HG03558 (cell line): ENCODE data around the gene IL17B.

ENCODE experiments used
- ATAC-seq: cut with Tn5 transposase; IDR thresholded peaks from one replicate; pipeline ENCODE4 v1.9.1; 2021; ENCODE audit warnings: moderate number of reproducible peaks; ENCODE audit not compliant: unreplicated experiment; ENCODE audit errors: extremely low read depth

IL17B gene, protein sequence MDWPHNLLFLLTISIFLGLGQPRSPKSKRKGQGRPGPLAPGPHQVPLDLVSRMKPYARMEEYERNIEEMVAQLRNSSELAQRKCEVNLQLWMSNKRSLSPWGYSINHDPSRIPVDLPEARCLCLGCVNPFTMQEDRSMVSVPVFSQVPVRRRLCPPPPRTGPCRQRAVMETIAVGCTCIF

DNA sequence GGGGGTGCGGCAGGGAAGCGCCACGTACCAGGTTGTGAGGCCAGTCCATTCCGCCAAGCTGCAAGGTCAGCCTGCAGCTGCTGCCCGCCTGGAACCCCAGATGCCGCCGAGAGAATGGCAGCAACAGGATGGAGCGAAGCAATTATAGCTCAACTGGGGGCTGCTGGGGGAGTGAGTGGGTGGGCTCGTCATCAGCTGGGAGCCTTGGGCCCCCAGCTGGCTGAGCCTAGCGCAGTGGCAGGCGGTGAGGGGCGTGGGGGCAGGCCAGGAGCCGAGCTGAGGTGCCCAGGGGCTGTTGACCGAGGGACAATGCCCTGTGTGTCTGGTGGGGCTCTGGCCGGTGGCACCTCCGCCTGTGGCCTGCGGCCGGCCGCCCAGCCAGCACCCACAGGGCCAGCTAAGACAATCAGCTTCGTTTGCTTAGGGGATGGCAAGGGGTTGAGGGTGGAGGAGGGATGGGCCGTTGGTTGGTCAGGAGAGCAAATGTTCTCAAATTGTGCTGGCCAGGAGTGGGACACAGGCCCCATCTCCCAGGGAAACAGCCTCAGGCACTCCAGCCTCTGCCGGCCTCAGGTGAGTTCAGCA is at the start of gene IL17B:
Gene IL17B (minus strand): TSS at position 116 of the 585 bp plus-strand sequence. CDS start 67 bp downstream, at position 49.
- ATAC-seq: no peak

DNA sequence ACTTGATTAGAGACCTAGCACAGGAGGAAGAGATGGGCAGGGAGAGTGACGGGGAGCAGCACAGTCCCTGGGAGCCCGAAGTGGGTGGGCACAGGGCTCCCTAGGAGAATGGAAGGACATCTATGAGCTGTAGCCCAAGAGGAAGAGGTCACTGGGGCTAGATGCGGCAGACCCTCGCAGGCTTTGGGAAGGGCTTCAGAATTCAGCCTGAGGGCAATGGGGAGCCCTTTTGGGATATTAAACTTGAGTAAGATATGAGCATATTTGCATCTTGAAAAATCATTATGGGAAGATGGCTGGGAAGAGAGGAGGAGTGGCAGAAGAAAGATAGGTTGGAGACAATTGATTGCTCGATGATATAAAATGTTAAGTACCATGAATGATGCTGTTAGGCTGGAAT is 48.9 kb upstream of the IL17B start:
- ATAC-seq: no peak

DNA sequence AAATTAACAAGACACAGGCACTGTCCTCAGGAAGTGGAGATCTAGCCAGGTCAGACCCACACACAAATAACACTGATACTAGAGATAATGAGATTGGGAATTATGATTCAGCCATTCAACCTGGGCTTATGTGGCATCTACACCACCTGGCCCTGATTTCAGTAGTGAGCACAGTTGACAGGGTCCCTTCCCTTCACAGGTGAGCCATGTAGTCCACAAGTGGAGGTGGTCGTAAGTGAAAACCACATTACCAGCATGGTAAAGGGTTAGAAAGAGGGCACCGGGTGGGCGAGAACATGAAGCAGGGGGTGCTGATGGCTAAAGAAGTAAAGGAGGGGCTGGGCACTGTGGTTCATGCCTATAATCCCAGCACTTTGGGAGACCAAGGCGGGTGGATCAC is 48.3 kb upstream of the IL17B start:
- no peak for ATAC-seq

DNA sequence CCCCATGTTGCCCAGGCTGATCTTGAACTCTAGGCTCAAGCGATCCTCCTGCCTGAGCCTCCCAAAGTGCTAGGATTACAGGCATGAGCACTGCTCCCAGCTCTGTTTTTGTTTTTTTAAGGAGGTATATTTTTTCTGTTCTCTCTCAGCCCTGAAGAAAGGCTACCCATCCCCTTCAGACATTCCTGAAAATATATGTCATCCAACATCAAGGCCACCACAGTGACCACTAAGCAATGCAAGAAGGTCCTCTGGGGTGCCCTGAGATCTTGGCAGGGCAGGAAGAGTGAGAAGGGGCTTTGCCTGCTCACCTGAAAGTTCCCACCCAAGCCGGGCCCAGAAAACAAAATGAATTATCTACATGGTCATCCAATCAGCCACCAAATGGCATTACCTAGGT is 47.8 kb upstream of the IL17B start:
- ATAC-seq: no peak

DNA sequence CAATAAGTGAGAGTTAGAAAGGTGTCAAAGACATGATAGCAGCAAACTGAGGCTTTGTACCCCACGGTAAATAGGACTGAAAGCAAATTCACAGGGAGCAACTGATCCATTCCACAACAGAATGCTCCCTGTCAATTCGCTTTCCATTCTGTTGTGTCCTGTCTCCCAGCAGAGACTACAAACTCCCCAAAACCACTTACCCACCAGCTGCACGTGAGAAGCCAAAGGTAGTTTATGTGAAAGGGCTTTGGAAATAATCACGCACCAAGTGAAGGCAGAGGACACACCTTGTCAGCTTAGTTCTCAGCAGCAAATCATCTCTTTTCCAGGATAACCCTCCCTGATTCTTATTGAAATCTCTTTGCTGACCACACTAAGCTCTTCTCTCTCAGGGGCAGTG is 46.6 kb upstream of the IL17B start:
- ATAC-seq: no peak

DNA sequence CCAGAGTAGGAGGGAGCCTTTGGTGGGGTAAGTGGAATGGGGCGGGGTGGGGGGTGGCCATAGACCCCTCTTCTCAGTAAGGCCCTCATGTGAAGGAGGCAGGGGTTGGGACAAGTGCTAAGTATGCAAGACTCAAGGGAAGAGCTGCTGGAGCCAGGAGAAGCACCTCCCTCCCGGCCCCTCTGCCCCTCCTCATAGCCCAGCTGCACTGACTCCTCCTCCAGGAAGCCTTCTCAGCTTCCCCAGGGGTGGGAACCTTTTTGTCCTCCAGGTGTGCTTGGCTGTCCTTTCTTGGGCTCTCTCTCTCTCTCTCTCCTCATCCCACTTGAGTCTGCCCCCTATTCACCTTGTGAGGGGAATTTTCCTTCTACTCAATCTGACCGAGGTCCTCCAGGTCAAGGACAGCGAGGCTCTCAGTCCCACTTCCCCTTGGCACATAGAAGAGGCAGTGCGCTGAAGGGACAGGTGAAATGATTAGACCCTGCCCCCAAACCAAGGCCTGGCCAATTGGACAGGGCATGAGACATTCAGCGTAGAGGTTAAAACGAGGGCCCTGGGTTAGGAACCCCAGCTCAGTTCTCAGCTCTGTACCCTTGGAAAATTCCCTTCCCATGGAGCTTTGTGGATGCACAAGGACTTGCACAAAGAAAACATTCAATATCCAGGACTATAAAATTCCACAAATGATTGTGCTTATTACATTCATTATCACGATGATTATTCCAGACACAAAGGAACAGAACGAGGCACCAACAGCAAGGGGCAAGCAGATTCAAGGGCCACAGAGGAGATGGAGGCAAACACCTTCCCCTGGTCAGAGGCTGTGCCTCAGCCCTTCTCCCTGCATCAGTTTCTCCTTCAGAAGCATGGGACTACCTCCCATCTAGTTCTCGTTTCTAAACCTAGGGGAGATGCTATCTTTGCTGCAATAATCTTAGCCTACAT is 45.6 kb upstream of the IL17B start:
- ATAC-seq: no peak

DNA sequence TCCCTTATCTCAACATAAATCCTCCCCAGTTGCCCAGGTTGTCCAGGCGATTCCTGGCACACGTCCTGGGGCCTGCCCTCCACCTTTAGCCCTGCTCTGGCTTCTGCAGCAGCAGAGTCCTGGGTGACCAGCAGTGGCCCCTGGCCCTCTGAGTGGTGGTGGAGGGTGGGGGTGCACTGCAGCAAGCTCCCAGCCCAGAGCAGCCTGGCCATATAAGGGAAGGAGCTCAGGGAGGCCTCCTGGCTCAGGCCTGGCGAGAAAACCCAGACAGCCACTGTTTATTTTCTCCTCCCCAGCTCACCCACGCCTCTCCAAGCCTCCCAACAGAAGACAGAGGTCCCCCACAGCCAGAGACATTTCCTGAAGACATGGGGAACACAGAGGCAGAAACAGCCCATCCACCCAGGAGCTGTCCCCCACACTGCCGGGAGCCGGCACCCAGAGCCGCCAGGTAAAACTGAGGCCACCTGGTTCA is 44.7 kb upstream of the IL17B start:
- ATAC-seq: no peak

DNA sequence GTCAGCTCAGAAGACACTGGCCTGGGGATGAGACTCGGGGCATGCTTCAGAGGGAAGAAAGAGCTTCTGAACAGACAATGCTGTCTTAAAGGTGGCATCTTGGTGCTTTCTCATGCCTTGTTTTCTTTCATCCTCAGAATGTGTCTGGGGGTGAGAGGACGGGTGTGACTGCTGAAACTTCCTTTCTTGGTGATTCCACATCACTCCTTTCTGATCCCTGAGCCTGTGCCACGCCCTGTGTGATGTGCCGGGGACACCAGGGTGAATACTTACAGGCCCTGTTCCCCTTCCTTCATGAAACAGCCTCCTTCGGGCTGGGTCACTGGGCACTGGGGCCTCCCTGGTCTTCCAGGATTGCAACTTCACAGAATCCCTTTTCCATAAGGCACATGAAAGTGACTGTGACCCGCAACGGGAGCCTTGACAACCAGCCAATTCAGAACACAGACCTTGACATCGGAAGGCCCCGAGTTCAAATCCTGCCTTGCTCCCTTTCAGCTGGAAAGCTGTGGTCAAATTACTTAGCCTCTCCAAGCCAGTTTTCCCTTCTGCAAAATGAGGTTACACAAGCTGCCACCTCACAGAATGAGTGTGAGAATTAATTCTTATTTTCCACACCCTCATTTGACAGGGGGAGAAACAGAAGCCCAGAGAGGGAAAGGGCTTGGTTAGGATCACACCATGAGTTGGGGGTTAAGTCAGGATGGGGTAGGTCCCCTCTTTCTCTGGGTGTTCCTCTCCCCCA is 44.1 kb upstream of the IL17B start:
- no peak for ATAC-seq

DNA sequence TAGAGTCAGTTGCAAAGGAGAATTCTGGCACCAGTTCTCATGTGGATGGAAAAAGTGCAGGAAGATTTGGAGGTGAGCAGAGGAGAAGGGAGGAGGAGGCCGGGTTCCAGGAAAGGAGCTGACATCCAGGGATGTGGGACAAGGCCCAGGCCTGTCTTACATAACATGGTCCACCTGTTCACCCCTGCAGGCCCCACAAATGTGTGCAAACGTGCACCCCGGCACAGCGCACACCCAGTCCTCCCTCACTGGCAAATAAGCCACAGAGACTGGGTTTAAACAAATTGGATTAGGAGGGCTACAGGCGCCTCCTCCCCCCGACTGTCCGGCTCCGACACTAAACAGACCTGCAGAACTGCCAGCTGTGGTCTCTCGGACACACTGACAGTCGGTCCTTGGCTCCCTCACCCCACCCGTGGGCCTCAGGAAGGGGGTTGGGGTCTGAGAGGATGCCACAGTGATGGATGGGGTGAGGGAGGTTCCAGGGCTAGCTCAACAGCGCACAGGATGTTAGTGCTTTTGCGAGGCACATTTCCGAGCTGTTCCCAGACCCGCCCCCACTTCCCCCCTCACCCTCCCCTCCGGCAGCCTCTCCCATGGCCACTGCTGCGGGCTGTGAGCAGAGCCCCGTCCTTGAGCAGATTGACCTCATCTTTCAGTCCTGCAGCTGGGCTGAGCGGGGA is 43.4 kb upstream of the IL17B start:
- no peak for ATAC-seq

DNA sequence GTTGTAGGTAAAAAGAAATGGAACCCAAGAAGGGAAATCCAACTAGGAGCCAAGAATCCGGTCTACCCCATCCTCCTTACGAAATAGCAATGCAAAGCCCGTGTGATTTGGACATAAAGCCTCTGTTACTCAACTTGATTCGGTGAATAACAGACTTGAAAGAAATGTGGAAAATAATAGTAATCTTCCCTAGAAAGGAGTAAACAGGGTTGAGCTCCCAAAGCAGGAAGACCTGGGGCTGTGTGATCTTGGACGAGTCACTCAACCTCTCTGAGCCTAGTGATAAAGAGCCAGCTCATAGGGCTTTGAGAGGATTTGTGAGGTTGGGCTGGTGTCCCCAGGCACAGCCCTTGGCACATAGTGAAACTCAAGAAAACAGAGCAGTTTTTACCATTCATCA is 42.7 kb upstream of the IL17B start:
- ATAC-seq: no peak

DNA sequence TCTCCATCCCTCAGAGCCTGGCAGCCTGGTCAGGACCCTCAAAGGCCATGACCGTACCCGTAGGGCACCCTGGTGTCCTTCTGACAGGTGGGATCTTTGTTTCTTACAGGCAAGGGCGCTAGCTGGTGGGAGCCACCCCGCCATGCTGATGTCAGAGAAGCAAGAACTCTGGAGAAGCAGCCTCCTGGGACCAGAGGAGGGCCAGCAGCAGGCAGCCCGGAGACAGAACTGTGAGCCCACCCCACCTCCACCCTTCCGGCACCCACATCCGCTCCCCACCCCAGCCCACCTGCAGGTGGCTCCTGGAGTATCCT is 42.2 kb upstream of the IL17B start:
- ATAC-seq: no peak

DNA sequence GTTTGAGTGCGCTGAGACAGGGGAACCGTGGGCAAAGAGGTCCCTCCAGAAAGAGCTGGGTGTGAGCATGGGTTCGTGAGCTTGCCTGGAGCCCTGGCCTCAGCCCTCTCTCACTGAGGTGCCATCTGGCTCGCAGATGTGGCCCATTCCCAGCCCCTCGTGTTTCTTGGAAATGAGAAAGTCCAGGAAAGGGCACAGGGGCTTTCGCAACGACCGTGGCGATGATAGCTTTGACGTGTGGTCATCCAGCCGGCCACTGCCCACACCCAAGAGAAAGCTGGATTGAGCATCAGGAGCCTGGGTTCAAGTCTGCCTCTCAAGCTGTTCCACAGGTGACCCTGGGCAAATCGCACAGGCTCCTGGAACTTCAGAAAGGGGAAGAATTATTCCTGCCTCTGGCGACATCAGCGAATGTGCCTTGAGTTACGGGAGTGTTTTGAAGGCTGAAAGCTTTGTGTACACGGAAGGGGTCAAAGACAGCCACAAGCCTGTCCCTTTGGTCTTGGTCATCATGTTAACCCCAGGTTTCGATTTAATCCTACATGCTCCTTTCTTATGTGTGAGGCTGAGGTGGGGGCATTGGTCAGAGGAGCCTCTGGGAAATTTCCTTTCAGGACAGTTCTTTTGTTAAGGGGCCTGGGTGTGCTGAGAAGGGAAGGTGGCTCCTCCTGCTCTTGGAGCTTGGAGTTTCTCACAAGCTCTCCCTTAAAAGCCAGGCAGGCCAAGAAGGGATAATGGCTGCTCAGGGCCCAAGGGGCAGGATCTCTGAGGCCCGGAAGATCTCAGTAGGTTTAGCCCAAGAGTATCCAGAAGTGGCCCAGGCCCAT is 41.7 kb upstream of the IL17B start:
- no peak for ATAC-seq

DNA sequence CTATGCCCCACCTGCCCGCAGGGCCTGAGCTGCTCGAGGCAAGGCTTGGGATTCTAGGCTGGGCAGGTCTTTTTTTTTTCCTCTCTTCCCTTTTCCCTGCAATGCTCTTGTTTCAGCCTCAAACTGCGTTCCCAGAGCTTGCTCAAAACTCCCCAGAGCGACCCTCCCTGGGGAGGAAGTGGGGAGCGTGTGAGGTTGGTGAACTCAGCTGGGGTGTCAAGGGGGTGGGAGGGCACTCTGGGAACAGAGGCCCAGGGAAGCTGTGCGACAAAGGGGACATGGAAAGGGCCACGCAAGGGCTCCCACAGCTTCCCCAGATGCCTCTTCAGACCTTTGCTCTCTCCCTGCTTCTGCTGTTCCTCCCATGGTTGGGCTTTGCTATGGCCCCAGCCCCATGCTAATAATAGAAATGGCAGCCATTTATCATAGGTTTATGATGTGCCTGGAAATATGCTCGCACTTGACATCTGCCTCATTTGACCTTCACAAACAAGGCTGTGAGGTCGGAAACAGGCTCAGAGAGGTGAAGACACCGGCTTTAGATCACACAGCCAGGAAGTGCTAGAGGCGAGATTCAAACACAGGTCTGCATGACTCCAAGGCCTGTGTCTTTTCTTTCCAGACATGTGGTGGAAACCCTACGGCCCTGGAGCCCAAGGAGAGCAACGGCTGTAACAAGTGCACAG is 40.9 kb upstream of the IL17B start:
- ATAC-seq: no peak

DNA sequence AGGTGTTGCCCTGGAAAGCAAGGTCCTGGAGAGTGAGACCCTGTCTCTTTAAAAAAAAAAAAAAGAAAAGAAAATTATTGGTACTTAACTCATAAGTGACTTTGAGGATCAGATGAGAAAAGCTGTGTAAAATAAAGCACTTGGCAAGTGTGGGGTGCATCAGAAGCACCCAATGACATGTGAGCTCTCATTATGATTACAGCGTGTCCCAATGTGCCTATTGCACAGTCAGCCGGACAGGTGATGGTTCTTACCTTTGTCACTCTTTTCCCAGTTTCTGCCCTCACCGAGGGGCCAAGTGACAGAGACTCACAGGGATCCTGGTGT is 40.4 kb upstream of the IL17B start:
- ATAC-seq: no peak

DNA sequence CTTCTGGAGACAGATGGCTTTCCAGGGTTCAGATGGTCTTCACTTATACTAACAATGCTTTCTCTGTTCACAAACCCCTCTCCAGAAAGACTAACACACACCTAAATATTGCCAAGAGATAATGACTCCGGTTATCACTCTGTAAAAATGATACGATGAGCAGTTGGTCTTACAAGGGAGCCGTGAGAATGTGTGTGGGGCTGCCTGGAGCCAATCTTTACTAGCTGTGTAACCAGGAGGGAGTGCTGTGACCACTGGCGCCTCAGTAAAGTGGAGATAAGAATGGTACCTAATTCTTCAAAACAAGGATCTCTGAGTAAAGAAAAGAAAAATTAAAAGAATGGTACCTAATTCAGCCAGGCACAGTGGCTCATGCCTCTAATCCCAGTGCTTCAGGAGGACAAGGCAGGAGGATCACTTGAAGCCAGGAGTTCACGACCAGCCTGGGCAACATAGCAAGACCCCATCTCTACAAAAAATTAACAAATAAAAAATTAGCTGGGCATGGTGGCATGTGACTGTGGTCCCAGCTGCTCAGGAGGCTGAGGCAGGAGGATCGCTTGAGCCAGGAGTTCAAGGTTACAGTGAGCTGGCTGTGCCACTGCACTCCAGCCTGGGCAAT is 39.9 kb upstream of the IL17B start:
- no peak for ATAC-seq

DNA sequence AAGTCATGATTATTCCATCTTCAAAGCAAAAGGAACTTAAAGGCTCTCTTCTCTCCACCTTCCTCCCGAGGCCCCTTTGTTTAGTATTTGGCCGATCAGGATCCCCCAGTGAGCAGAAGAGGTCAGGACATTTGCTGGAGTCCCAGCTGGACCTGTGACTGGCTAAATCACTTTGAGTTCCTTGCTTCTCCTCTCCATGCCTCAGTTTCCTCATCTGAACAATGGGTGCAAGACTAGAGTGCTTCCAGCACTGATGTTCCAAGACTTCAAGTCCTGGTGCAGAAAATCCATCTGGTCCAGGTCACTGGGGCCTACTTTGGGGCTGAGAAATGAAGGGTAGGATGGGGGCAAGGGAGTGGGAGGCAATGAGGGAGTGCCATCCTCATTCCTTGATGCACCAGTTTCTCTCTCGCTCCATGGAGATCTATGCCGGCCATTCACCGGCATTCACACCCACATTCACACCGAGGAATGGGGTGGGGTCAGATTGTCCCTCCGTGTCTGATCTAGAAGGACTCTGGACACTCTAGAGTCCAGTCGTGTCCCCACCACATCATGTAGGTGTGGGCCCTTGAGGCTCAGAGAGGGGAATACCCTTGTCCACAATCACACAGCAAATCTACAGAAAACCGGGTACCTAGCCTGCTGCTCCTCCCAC is 38.7 kb upstream of the IL17B start:
- ATAC-seq: no peak

DNA sequence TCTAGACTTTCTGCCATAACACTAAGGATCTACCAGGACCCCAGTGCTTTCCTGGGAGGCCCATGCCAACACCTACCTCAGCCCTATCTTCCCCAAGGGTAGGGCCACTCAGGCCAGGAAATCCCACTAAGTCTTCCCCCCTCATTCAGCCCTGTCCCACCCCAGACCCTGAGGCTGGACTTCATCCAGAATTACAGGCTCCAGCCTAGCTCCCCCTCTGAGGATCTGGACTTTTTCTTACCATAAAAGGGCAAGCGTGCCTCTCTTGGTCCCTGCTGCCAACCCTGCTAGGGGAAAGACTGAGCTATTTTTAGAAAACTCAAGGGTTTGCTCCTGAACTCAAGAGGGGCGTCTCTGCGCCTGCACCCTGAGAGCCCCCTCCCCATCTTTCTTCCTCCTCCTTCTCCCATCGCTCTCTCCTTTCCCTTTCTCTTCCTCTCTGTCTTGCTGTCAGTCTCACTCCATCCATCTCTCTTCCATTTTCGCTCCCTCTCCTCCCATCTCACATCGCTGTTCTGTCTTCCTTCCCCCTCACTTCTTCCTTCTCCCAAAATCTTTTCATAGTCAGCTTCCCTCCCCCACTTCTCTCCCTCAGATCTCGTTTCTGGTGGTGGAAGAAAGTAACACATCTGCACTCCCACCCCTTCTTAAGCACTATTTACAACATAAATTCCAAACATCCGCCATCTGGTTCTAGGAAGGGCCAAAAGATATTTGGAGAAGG is 38.1 kb upstream of the IL17B start:
- ATAC-seq: no peak
